SK-N-SH (cell line): ENCODE measurements around the gene UBE2L5.

ENCODE experiments used
- EP300 ChIP-seq, 2 experiments: IDR thresholded peaks; 2 replicates each; pipeline versions ENCODE4 v1.4.0 to v1.6.1; 2012; ENCODE audit warnings: borderline replicate concordance in 1 of 2, low read depth in 1 of 2, low read length in 1 of 2
- NRF1 ChIP-seq: IDR thresholded peaks from 2 replicates; pipeline ENCODE4 v1.6.1; 2012; ENCODE audit warnings: low read depth, mild to moderate bottlenecking, low read length
- RCOR1 ChIP-seq: fragments of 150-350 bp; IDR thresholded peaks from 2 replicates; pipeline ENCODE4 v1.6.1; 2017; ENCODE audit warnings: antibody characterized with exemption, low read length

DNA sequence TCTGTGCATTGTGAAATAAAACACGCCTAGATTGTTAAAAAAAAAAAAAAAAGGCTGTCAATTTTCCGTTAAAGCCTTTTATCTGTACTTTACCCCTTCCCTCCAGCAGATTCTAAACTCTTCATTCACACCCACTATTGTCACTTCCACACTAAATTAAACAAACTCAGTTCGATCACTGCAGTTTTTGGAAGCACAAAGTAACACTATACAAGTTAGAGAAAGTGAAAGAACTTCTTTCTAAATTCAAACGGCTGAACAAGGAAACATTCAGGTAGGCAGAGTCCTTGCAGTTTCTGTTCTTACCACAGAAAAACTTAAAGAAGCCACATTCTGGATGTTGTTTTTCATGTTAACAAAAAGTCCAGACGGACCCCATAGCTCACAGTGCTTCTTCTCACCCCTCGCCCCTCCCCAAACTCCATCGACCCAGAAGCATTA lies 27.5 kb upstream of the UBE2L5 start:
- TF ChIP-seq RCOR1: no peak
- no peak for TF ChIP-seq NRF1
- TF ChIP-seq EP300 (IDR thresholded peaks at IDR 0.05; ENCODE audit: borderline replicate concordance in 1 of 2, low read depth in 1 of 2, low read length in 1 of 2): no peak
